ENCODE measurements around the gene ZFP69. TPM values are rescaled to one million over a fixed set of nuclear protein-coding genes. Genes with fewer than 3 reads are reported as not detected.
A peak's percentile ranks its signal among the peaks of the same experiment; 100 is the strongest.

ZFP69 gene
- total RNA-seq, 1 experiment from 2014 or later = not detected

GRCh38 chr1:40438391-40439015 lies 38.6 kb upstream of the ZFP69 start:
- Histone ChIP-seq H3K27me3 (ENCODE audit: insufficient read depth, low read length) (no peaks in the 10 kb centered on the region), H3K4me1 (ENCODE audit: control insufficient read depth in 1 of 2, insufficient read depth in 2 of 2, low read length in 2 of 2) (no peaks in the 10 kb centered on the region), H3K4me3 (replicated peaks in 1 of 2; ENCODE audit: low read depth in 1 of 2, low read length in 2 of 2) (no peak overlapping the region), H3K9me2 (ENCODE audit: insufficient read depth) (no peaks in the 10 kb centered on the region), H3K9me3 (ENCODE audit: control insufficient read depth in 1 of 2, insufficient read depth in 1 of 2, low read depth in 1 of 2, low read length in 2 of 2) (0 out of 4 replicates have a peak, but pooled peaks cover 0 to 3% of the 10 kb centered on the region in 2 experiments), H3K36me3 (ENCODE audit: control insufficient read depth in 1 of 2, insufficient read depth in 2 of 2, low read length in 2 of 2) (no peaks in the 10 kb centered on the region), H3K27ac (ENCODE audit: low read depth, low read length) (no peak overlapping the region), H3K9ac (ENCODE audit: low read length) (no peak overlapping the region), H2AFZ (ENCODE audit: low read depth, low read length, poor library complexity, severe bottlenecking) (no peak overlapping the region), H4K20me1 (ENCODE audit: insufficient read depth) (no peaks in the 10 kb centered on the region), H3K79me2 (ENCODE audit: insufficient read depth, low read length) (no peaks in the 10 kb centered on the region), H3K4me2 (ENCODE audit: low read length) (no peak overlapping the region)
- BruUV-seq (replicated peaks) = no TSS peak
- ATAC-seq = peak; percentile 80
- ChIA-PET CTCF (interaction anchor here (0.6 to 3.0 kb wide), 7 partner anchors 9 to 294 kb away, joined by 3 to 16 read pairs (median 4); no protein-coding TSS in a partner anchor), RAD21 (ENCODE audit: low non-redundant PET in 1 of 2, low total read pairs in 2 of 2, uncharacterized antibody in 2 of 2, unreplicated experiment in 2 of 2) (no interaction called here), POLR2A (no interaction called here)
- TF ChIP-seq TCF7L2 (IDR thresholded peaks at IDR 0.05; ENCODE audit: borderline replicate concordance, extremely low read depth, insufficient read depth, insufficient read length) (no peak), POLR2A (IDR thresholded peaks at IDR 0.05; ENCODE audit: borderline replicate concordance, extremely low read depth, insufficient read depth, insufficient read length) (no peak), RAD21 (IDR thresholded peaks at IDR 0.05; ENCODE audit: low read depth) (peak; percentile 37), CTCF (IDR thresholded peaks at IDR 0.05 in 2 of 3, conservative IDR thresholded peaks at IDR 0.05 in 1 of 3; ENCODE audit: borderline replicate concordance in 1 of 3, insufficient read depth in 1 of 3, low read depth in 2 of 3, low read length in 2 of 3) (peak; percentile 37 to 76 (median 66); a peak in 5 of 6 replicates), EZH2phosphoT487 (IDR thresholded peaks at IDR 0.05; ENCODE audit: borderline replicate concordance) (no peak)
- TF ChIP-seq, protein P1, sequence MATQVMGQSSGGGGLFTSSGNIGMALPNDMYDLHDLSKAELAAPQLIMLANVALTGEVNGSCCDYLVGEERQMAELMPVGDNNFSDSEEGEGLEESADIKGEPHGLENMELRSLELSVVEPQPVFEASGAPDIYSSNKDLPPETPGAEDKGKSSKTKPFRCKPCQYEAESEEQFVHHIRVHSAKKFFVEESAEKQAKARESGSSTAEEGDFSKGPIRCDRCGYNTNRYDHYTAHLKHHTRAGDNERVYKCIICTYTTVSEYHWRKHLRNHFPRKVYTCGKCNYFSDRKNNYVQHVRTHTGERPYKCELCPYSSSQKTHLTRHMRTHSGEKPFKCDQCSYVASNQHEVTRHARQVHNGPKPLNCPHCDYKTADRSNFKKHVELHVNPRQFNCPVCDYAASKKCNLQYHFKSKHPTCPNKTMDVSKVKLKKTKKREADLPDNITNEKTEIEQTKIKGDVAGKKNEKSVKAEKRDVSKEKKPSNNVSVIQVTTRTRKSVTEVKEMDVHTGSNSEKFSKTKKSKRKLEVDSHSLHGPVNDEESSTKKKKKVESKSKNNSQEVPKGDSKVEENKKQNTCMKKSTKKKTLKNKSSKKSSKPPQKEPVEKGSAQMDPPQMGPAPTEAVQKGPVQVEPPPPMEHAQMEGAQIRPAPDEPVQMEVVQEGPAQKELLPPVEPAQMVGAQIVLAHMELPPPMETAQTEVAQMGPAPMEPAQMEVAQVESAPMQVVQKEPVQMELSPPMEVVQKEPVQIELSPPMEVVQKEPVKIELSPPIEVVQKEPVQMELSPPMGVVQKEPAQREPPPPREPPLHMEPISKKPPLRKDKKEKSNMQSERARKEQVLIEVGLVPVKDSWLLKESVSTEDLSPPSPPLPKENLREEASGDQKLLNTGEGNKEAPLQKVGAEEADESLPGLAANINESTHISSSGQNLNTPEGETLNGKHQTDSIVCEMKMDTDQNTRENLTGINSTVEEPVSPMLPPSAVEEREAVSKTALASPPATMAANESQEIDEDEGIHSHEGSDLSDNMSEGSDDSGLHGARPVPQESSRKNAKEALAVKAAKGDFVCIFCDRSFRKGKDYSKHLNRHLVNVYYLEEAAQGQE (IDR thresholded peaks at IDR 0.05; ENCODE audit: low read depth) = no peak
- no peak for DNase-seq (ENCODE audit: low read depth, low spot score)
- intact Hi-C loops (cut with micrococcal nuclease) = no loop called here
